HCT116 (cell line): ENCODE data around the gene MED15. TPM values are rescaled to one million over a fixed set of nuclear protein-coding genes. Genes with fewer than 3 reads are reported as not detected.

Source experiments
- ATAC-seq: fragments of 200-7000 bp; cut with Tn5 transposase; 2 replicates; pipeline ENCODE4 v1.9.1; 2020; ENCODE audit warnings: mild to moderate bottlenecking, moderate library complexity
- BruUV-seq: library from RNA; stranded (reverse); fragments of 400-500 nt; replicated peaks from 2 replicates; lab custom pipeline; 2021; lab: Mats Ljungman, UMichigan
- CTCF ChIA-PET: fragments of 300-600 bp; sonication (Branson Sonifier 250); formaldehyde crosslinking; loops from one replicate; lab custom pipeline; 2021; ENCODE audit warnings: antibody characterized with exemption; lab: Charles Lee
- POLR2A ChIA-PET: fragments of 300-600, 350-600 bp; sonication (Branson Sonifier 250); formaldehyde crosslinking; loops from one replicate; lab custom pipeline; 2021; ENCODE audit warnings: antibody characterized with exemption; lab: Charles Lee
- RAD21 ChIA-PET, 2 experiments: fragments of 300-600 bp; sonication (Branson Sonifier 250); formaldehyde crosslinking; loops; one replicate each; lab custom pipeline; 2023; ENCODE audit warnings: low total read pairs in 2 of 2; ENCODE audit not compliant: uncharacterized antibody in 2 of 2, unreplicated experiment in 2 of 2, low non-redundant PET in 1 of 2; lab: Charles Lee
- DNase-seq: peaks from one replicate; pipeline ENCODE4 v3.0.0-alpha.2; 2010; ENCODE audit warnings: low read depth, low spot score
- H2AFZ ChIP-seq: fragments of 200-600 bp; shearing (Covaris generic), sonication (generic); 2 replicates; pipeline ENCODE4 v1.6.1; 2017; ENCODE audit warnings: low read depth, mixed run types, mixed read lengths, antibody characterized with exemption, low read length; ENCODE audit not compliant: poor library complexity, severe bottlenecking
- H3K27ac ChIP-seq: 2 replicates; pipeline ENCODE4 v1.5.1; 2012; ENCODE audit warnings: low read depth, low read length
- H3K27me3 ChIP-seq: fragments of 200-600 bp; sonication (generic); 2 replicates; pipeline ENCODE4 v1.6.1; 2016; ENCODE audit warnings: mixed run types, low read length, mixed read lengths; ENCODE audit not compliant: insufficient read depth
- H3K36me3 ChIP-seq, 2 experiments: fragments of 200-500 bp in 1 of 2; fragments of 200-600 bp in 1 of 2; sonication (Bioruptor generic) in 1 of 2; sonication (generic) in 1 of 2; 2 replicates each; pipeline versions ENCODE4 v1.5.1 to v1.6.1; 2014 to 2016; ENCODE audit warnings: low read length in 2 of 2, inconsistent platforms in 1 of 2, mixed read lengths in 1 of 2, mixed run types in 1 of 2; ENCODE audit not compliant: insufficient read depth in 2 of 2, control insufficient read depth in 1 of 2
- H3K4me1 ChIP-seq, 2 experiments: fragments of 200-600 bp in 1 of 2; sonication (generic) in 1 of 2; 2 replicates each; pipeline versions ENCODE4 v1.5.1 to v1.6.1; 2012 to 2017; ENCODE audit warnings: low read length in 2 of 2, inconsistent platforms in 1 of 2, mild to moderate bottlenecking in 1 of 2, mixed read lengths in 1 of 2, mixed run types in 1 of 2, moderate library complexity in 1 of 2; ENCODE audit not compliant: insufficient read depth in 2 of 2, control insufficient read depth in 1 of 2
- H3K4me2 ChIP-seq: fragments of 200-600 bp; sonication (generic); 2 replicates; pipeline ENCODE4 v1.6.1; 2017; ENCODE audit warnings: mixed run types, low read length, mixed read lengths
- H3K4me3 ChIP-seq, 2 experiments: fragments of 200-600 bp in 1 of 2; sonication (generic) in 1 of 2; replicated peaks in 1 of 2; 2 replicates each; pipeline ENCODE4 v1.5.1; 2011 to 2016; ENCODE audit warnings: low read length in 2 of 2, control low read depth in 1 of 2, low read depth in 1 of 2, mild to moderate bottlenecking in 1 of 2, mixed read lengths in 1 of 2, mixed run types in 1 of 2
- H3K79me2 ChIP-seq: fragments of 200-600 bp; sonication (generic); 2 replicates; pipeline ENCODE4 v1.6.1; 2017; ENCODE audit warnings: mild to moderate bottlenecking, mixed run types, low read length, moderate library complexity, mixed read lengths; ENCODE audit not compliant: insufficient read depth
- H3K9ac ChIP-seq: fragments of 200-600 bp; sonication (generic); 2 replicates; pipeline ENCODE4 v1.6.1; 2016; ENCODE audit warnings: low read length, mixed read lengths
- H3K9me2 ChIP-seq: fragments of 200-600 bp; sonication (generic), shearing (Covaris generic); 2 replicates; pipeline ENCODE4 v1.6.1; 2017; ENCODE audit warnings: mixed run types, mild to moderate bottlenecking, moderate library complexity; ENCODE audit not compliant: insufficient read depth
- H3K9me3 ChIP-seq, 2 experiments: fragments of 200-500 bp in 1 of 2; fragments of 200-600 bp in 1 of 2; sonication (Bioruptor generic) in 1 of 2; sonication (generic) in 1 of 2; 2 replicates each; pipeline ENCODE4 v1.6.1; 2014 to 2017; ENCODE audit warnings: low read length in 2 of 2, mixed read lengths in 2 of 2, inconsistent platforms in 1 of 2, low read depth in 1 of 2, mild to moderate bottlenecking in 1 of 2, mixed run types in 1 of 2, moderate library complexity in 1 of 2; ENCODE audit not compliant: control insufficient read depth in 1 of 2, insufficient read depth in 1 of 2
- H4K20me1 ChIP-seq: fragments of 200-600 bp; sonication (generic), shearing (Covaris generic); 2 replicates; pipeline ENCODE4 v1.6.1; 2017; ENCODE audit warnings: mixed run types, mild to moderate bottlenecking, moderate library complexity; ENCODE audit not compliant: insufficient read depth
- CTCF ChIP-seq, 3 experiments: fragments of 200-600 bp in 1 of 3; sonication (generic) in 1 of 3; IDR thresholded peaks in 2 of 3; conservative IDR thresholded peaks in 1 of 3; 2 replicates each; pipeline ENCODE4 v1.5.1; 2012 to 2017; ENCODE audit warnings: low read depth in 2 of 3, low read length in 2 of 3, antibody characterized with exemption in 1 of 3, borderline replicate concordance in 1 of 3, control low read depth in 1 of 3, mild to moderate bottlenecking in 1 of 3, mixed read lengths in 1 of 3, mixed run types in 1 of 3, moderate library complexity in 1 of 3; ENCODE audit not compliant: insufficient read depth in 1 of 3
- EGR1 ChIP-seq: IDR thresholded peaks from 2 replicates; pipeline ENCODE4 v1.6.1; 2012; ENCODE audit warnings: low read depth
- EZH2 ChIP-seq: fragments of 200-600 bp; sonication (generic); IDR thresholded peaks from 2 replicates; pipeline ENCODE4 v1.6.1; 2017; ENCODE audit warnings: antibody characterized with exemption, mixed run types
- FOSL1 ChIP-seq: IDR thresholded peaks from 2 replicates; pipeline ENCODE4 v1.6.1; 2012; ENCODE audit warnings: low read depth
- POLR2A ChIP-seq: IDR thresholded peaks from 2 replicates; pipeline ENCODE4 v1.7.0; 2011; ENCODE audit warnings: borderline replicate concordance; ENCODE audit not compliant: insufficient read depth, insufficient read length; ENCODE audit errors: extremely low read depth
- RAD21 ChIP-seq: IDR thresholded peaks from 2 replicates; pipeline ENCODE4 v1.6.1; 2012; ENCODE audit warnings: low read depth, mild to moderate bottlenecking
- SRF ChIP-seq: IDR thresholded peaks from 2 replicates; pipeline ENCODE4 v1.6.1; 2012; ENCODE audit warnings: low read depth
- ZNF274 ChIP-seq: fragments of 200-500 bp; sonication (Bioruptor generic); IDR thresholded peaks from 2 replicates; pipeline ENCODE4 v1.6.1; 2014; ENCODE audit warnings: mild to moderate bottlenecking, low read depth, low read length, inconsistent platforms
- intact Hi-C: fragments of 100-400 bp; cut with micrococcal nuclease; formaldehyde crosslinking; loops from 2 replicates; pipeline ENCODE4 v1.10.0; 2022
- total RNA-seq: library from RNA; stranded (reverse); gene quantifications from one replicate; pipeline ENCODE4 v1.2.1, GENCODE V29; 2021; ENCODE audit not compliant: unreplicated experiment
- TF ChIP-seq, protein P1 (sequence below): IDR thresholded peaks from 2 replicates; pipeline ENCODE4 v1.6.1; 2012; ENCODE audit warnings: low read depth

The MED15 gene
- total RNA-seq, 1 experiment from 2014 or later = 81.3 TPM

DNA sequence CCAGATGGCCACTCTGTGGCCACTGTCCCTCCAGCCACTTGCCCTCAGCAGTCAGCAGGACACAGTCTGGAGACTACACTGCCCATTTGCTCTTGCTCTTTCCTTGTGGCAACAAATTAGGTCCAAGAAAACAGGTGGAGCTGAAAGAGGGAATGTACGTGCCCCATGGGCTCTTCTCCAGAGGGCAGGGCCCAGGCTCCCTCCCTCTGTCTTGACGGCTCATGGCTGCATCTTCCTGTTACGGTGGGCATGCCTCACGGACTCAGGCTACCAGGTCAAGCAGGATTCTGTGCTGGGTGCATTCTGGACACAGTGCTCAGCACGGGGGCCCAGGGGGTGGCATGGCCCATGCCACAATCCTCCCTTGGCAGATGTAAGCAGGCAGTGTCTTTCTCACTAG lies 71.3 kb downstream of the MED15 start:
- H3K4me3 ChIP-seq = no peak overlapping the region
- no peak for DNase-seq
- no peaks in the 10 kb centered on the region for H3K9me2 ChIP-seq
- RAD21 ChIA-PET = no interaction called here
- no peaks in the 10 kb centered on the region for H3K4me1 ChIP-seq
- no peaks in the 10 kb centered on the region for H3K27me3 ChIP-seq
- peaks cover 9% of the 10 kb centered on the region; the same call in 1 of the 2 replicates for H3K79me2 ChIP-seq
- H3K9me3 ChIP-seq = no peaks in the 10 kb centered on the region
- ATAC-seq = no peak
- H3K27ac ChIP-seq = no peak overlapping the region
- no peaks in the 10 kb centered on the region for H4K20me1 ChIP-seq
- H3K36me3 ChIP-seq = peaks cover 28 to 42% of the 10 kb centered on the region in 2 experiments; a peak in 3 of 4 replicates
- H3K4me2 ChIP-seq = no peak overlapping the region
- no peak overlapping the region for H2AFZ ChIP-seq
- POLR2A ChIA-PET = no interaction called here
- H3K9ac ChIP-seq = no peak overlapping the region
- intact Hi-C loops = no loop called here
- CTCF ChIA-PET = no interaction called here
- TF ChIP-seq FOSL1 = no peak
- no peak for TF ChIP-seq ZNF274
- TF ChIP-seq, protein P1, sequence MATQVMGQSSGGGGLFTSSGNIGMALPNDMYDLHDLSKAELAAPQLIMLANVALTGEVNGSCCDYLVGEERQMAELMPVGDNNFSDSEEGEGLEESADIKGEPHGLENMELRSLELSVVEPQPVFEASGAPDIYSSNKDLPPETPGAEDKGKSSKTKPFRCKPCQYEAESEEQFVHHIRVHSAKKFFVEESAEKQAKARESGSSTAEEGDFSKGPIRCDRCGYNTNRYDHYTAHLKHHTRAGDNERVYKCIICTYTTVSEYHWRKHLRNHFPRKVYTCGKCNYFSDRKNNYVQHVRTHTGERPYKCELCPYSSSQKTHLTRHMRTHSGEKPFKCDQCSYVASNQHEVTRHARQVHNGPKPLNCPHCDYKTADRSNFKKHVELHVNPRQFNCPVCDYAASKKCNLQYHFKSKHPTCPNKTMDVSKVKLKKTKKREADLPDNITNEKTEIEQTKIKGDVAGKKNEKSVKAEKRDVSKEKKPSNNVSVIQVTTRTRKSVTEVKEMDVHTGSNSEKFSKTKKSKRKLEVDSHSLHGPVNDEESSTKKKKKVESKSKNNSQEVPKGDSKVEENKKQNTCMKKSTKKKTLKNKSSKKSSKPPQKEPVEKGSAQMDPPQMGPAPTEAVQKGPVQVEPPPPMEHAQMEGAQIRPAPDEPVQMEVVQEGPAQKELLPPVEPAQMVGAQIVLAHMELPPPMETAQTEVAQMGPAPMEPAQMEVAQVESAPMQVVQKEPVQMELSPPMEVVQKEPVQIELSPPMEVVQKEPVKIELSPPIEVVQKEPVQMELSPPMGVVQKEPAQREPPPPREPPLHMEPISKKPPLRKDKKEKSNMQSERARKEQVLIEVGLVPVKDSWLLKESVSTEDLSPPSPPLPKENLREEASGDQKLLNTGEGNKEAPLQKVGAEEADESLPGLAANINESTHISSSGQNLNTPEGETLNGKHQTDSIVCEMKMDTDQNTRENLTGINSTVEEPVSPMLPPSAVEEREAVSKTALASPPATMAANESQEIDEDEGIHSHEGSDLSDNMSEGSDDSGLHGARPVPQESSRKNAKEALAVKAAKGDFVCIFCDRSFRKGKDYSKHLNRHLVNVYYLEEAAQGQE = no peak
- no peak for TF ChIP-seq CTCF (IDR thresholded peaks at IDR 0.05 in 2 of 3, conservative IDR thresholded peaks at IDR 0.05 in 1 of 3; ENCODE audit: borderline replicate concordance in 1 of 3, insufficient read depth in 1 of 3, low read depth in 2 of 3, low read length in 2 of 3)
- TF ChIP-seq SRF = no peak
- TF ChIP-seq POLR2A = no peak
- no peak for TF ChIP-seq EZH2
- no peak for TF ChIP-seq EGR1
- TF ChIP-seq RAD21 = no peak
- TF ChIP-seq, all 23 proteins: peak for 0
- no TSS peak for BruUV-seq
